Hepatocyte (in vitro differentiated cells): ENCODE results near the gene COX6B2. TPM values are rescaled to one million over a fixed set of nuclear protein-coding genes. Genes with fewer than 3 reads are reported as not detected.
"Not testable (repeated sequence)": the region's sequence is repeated elsewhere in the genome, so short reads cannot be mapped to it uniquely, and the experiment has no call there.

Experiments used
- DNase-seq: peaks from one replicate; pipeline ENCODE4 v3.0.0-alpha.2; 2016; ENCODE audit warnings: low spot score
- H2AFZ ChIP-seq: fragments of 200-600 bp; sonication (generic); 2 replicates; pipeline ENCODE4 v1.6.0; 2016; ENCODE audit warnings: antibody characterized with exemption, mild to moderate bottlenecking
- H3K27ac ChIP-seq: fragments of 200-600 bp; sonication (generic); 2 replicates; pipeline ENCODE4 v1.5.1; 2016; ENCODE audit warnings: mild to moderate bottlenecking
- H3K27me3 ChIP-seq: fragments of 200-600 bp; sonication (generic); 2 replicates; pipeline ENCODE4 v1.6.1; 2016
- H3K36me3 ChIP-seq: fragments of 200-600 bp; sonication (generic); replicated peaks from 2 replicates; pipeline ENCODE4 v1.5.1; 2016; ENCODE audit warnings: low read depth; ENCODE audit not compliant: insufficient read depth
- H3K4me1 ChIP-seq: fragments of 200-600 bp; sonication (generic); 2 replicates; pipeline ENCODE4 v1.5.1; 2016; ENCODE audit warnings: mild to moderate bottlenecking, moderate library complexity; ENCODE audit not compliant: insufficient read depth
- H3K4me2 ChIP-seq: fragments of 200-600 bp; sonication (generic); 2 replicates; pipeline ENCODE4 v1.6.0; 2016
- H3K4me3 ChIP-seq: fragments of 200-600 bp; sonication (generic); 2 replicates; pipeline ENCODE4 v1.5.1; 2016; ENCODE audit warnings: mild to moderate bottlenecking
- H3K79me2 ChIP-seq: fragments of 200-600 bp; sonication (generic); 2 replicates; pipeline ENCODE4 v1.6.0; 2017; ENCODE audit warnings: mild to moderate bottlenecking
- H3K9me2 ChIP-seq: fragments of 200-600 bp; sonication (generic); replicated peaks from 2 replicates; pipeline ENCODE4 v1.6.0; 2017; ENCODE audit warnings: mild to moderate bottlenecking; ENCODE audit not compliant: insufficient read depth
- H3K9me3 ChIP-seq: fragments of 200-600 bp; sonication (generic); 2 replicates; pipeline ENCODE4 v1.5.1; 2016; ENCODE audit warnings: low read depth, mild to moderate bottlenecking
- H4K20me1 ChIP-seq: fragments of 200-600 bp; sonication (generic); 2 replicates; pipeline ENCODE4 v1.6.0; 2016; ENCODE audit warnings: mild to moderate bottlenecking; ENCODE audit not compliant: insufficient read depth, poor library complexity, severe bottlenecking
- CTCF ChIP-seq: fragments of 200-600 bp; sonication (generic); IDR thresholded peaks from 2 replicates; pipeline ENCODE4 v1.5.1; 2016; ENCODE audit warnings: antibody characterized with exemption, mild to moderate bottlenecking; ENCODE audit not compliant: poor library complexity
- EZH2 ChIP-seq: fragments of 200-600 bp; sonication (generic); IDR thresholded peaks from 2 replicates; pipeline ENCODE4 v1.6.1; 2016; ENCODE audit warnings: antibody characterized with exemption, mild to moderate bottlenecking, borderline replicate concordance
- EZH2phosphoT487 ChIP-seq: fragments of 200-600 bp; sonication (generic); IDR thresholded peaks from one replicate; pipeline ENCODE4 v1.6.1; 2018; ENCODE audit warnings: antibody characterized with exemption, mild to moderate bottlenecking, low read depth, moderate library complexity; ENCODE audit not compliant: unreplicated experiment, severe bottlenecking
- WGBS: methylation state at CpG from one replicate; pipeline ENCODE4 v1.1.6; 2016; ENCODE audit warnings: low lambda C conversion rate; ENCODE audit errors: missing lambda C conversion rate; 5-methylcytosine and 5-hydroxymethylcytosine counted together
- polyA plus RNA-seq: library from polyadenylated mRNA; unstranded; fragments of >200 nt; fragmentation: Nextera tagmentation; extraction: Ambion mirVana; gene quantifications from 2 replicates; pipeline ENCODE4 v1.2.1, GENCODE V29; 2016
- total RNA-seq: library from RNA; depleted of rRNA; stranded (reverse); fragments of >200 nt; gene quantifications from 2 replicates; pipeline ENCODE4 v1.2.3, GENCODE V29; 2014

Gene COX6B2
- total and polyA plus RNA-seq, 2 experiments from 2014 or later: 0.50 to 4.5 TPM

GRCh38 chr19:55339889-55340783 is 14.4 kb downstream of the COX6B2 start:
- peaks cover 5% of the 10 kb centered on the region for H4K20me1 ChIP-seq
- TF ChIP-seq CTCF: no peak
- TF ChIP-seq EZH2: no peak
- no peak for TF ChIP-seq EZH2phosphoT487
- H3K27ac ChIP-seq: peak overlapping the region; percentile 85
- H2AFZ ChIP-seq: no peak overlapping the region
- no peaks in the 10 kb centered on the region for H3K27me3 ChIP-seq
- H3K4me3 ChIP-seq: peak overlapping the region; percentile 66
- H3K36me3 ChIP-seq: no peaks in the 10 kb centered on the region
- peak; percentile 49 for DNase-seq
- H3K79me2 ChIP-seq: peaks cover 16% of the 10 kb centered on the region
- WGBS: 0% methylated on average over 9 of the region's 44 CpGs
- H3K4me2 ChIP-seq: peak overlapping the region; percentile 94
- H3K9me2 ChIP-seq: no peaks in the 10 kb centered on the region
- H3K9me3 ChIP-seq: no peaks in the 10 kb centered on the region
- no peaks in the 10 kb centered on the region for H3K4me1 ChIP-seq

- peak within 1 kb of the TSS; percentile 18 for H2AFZ ChIP-seq
Observed at GRCh38 chr19:55339105-55339888, 15.2 kb downstream of the COX6B2 start, which contains the start of gene KMT5C. Gene KMT5C, plus strand, starts transcription at chr19:55339876. Its CDS starts 2,061 bp downstream, at chr19:55341937.

GRCh38 chr19:55336101-55336500 is 18.4 kb downstream of the COX6B2 start:
- TF ChIP-seq EZH2: no peak
- H3K27me3 ChIP-seq: no peaks in the 10 kb centered on the region
- no peaks in the 10 kb centered on the region for H4K20me1 ChIP-seq
- no peak overlapping the region for H3K4me3 ChIP-seq
- no peaks in the 10 kb centered on the region for H3K9me2 ChIP-seq
- no peak overlapping the region for H3K27ac ChIP-seq
- H3K4me1 ChIP-seq: peaks cover 4% of the 10 kb centered on the region
- peaks cover 10% of the 10 kb centered on the region for H3K79me2 ChIP-seq
- no peak overlapping the region for H2AFZ ChIP-seq
- no peaks in the 10 kb centered on the region for H3K9me3 ChIP-seq
- WGBS: 88% methylated on average over 7 of the region's 7 CpGs
- no peaks in the 10 kb centered on the region for H3K36me3 ChIP-seq
- no peak overlapping the region for H3K4me2 ChIP-seq
- no peak for DNase-seq

More at GRCh38 chr19:55339105-55339888, 15.2 kb downstream of the COX6B2 start, which contains the start of gene KMT5C:
- Histone ChIP-seq H4K20me1 (peaks cover 5% of the 10 kb centered on the region), H3K36me3 (no peaks in the 10 kb centered on the region), H3K27me3 (no peaks in the 10 kb centered on the region), H3K4me3 (peak within 1 kb of the TSS; percentile 66), H3K27ac (peak within 1 kb of the TSS; percentile 94), H3K79me2 (peaks cover 16% of the 10 kb centered on the region), H3K4me2 (peak within 1 kb of the TSS; percentile 94), H3K9me3 (no peaks in the 10 kb centered on the region), H3K9me2 (no peaks in the 10 kb centered on the region), H3K4me1 (no peaks in the 10 kb centered on the region)
- no peak for TF ChIP-seq EZH2phosphoT487
- TF ChIP-seq EZH2: no peak
- no peak for TF ChIP-seq CTCF
- peak; percentile 100 for DNase-seq
- 1% methylated on average over 57 of the region's 63 CpGs for WGBS

GRCh38 chr19:55333870-55334269 is 20.6 kb downstream of the COX6B2 start:
- H3K27me3 ChIP-seq: no peaks in the 10 kb centered on the region
- H3K36me3 ChIP-seq: no peaks in the 10 kb centered on the region
- TF ChIP-seq EZH2 (no peak), EZH2phosphoT487 (no peak), CTCF (no peak)
- peak; percentile 89 for DNase-seq
- WGBS: 55% methylated on average over 11 of the region's 11 CpGs
- H3K27ac ChIP-seq: peak overlapping the region; percentile 91
- no peaks in the 10 kb centered on the region for H3K9me2 ChIP-seq
- no peaks in the 10 kb centered on the region for H3K79me2 ChIP-seq
- H2AFZ ChIP-seq: no peak overlapping the region
- H3K4me3 ChIP-seq: no peak overlapping the region
- no peaks in the 10 kb centered on the region for H3K9me3 ChIP-seq
- H4K20me1 ChIP-seq: no peaks in the 10 kb centered on the region
- peaks cover 4% of the 10 kb centered on the region for H3K4me1 ChIP-seq
- H3K4me2 ChIP-seq: no peak overlapping the region

- not testable (repeated sequence) for H4K20me1 ChIP-seq, H2AFZ ChIP-seq, H3K27ac ChIP-seq, H3K9me2 ChIP-seq, DNase-seq, H3K4me3 ChIP-seq, H3K36me3 ChIP-seq, H3K4me2 ChIP-seq, H3K4me1 ChIP-seq, H3K79me2 ChIP-seq, H3K27me3 ChIP-seq, H3K9me3 ChIP-seq
- WGBS: 95% methylated on average over 6 of the region's 6 CpGs
Observed at GRCh38 chr19:55329791-55330190, 24.7 kb downstream of the COX6B2 start.
